A549 treated with DMSO at 1 μM for 4 hours (cell line): ENCODE measurements around the gene LYSMD2. TPM values are rescaled to one million over a fixed set of nuclear protein-coding genes. Genes with fewer than 3 reads are reported as not detected.

Source experiments
- total RNA-seq: library from RNA; stranded (reverse); fragments of 200-300 nt; extraction: Qiagen RNA extraction; gene quantifications from 5 replicates; pipeline ENCODE4 v1.2.3, GENCODE V29; 2022; ENCODE audit warnings: low read depth

Gene LYSMD2, protein sequence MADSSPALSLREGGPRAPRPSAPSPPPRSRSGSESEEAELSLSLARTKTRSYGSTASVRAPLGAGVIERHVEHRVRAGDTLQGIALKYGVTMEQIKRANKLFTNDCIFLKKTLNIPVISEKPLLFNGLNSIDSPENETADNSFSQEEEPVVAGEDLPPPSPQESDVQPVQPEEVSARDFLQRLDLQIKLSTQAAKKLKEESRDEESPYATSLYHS
- 23.6 to 30.7 TPM (median 28.0 TPM) in 5 replicates for total RNA-seq

DNA sequence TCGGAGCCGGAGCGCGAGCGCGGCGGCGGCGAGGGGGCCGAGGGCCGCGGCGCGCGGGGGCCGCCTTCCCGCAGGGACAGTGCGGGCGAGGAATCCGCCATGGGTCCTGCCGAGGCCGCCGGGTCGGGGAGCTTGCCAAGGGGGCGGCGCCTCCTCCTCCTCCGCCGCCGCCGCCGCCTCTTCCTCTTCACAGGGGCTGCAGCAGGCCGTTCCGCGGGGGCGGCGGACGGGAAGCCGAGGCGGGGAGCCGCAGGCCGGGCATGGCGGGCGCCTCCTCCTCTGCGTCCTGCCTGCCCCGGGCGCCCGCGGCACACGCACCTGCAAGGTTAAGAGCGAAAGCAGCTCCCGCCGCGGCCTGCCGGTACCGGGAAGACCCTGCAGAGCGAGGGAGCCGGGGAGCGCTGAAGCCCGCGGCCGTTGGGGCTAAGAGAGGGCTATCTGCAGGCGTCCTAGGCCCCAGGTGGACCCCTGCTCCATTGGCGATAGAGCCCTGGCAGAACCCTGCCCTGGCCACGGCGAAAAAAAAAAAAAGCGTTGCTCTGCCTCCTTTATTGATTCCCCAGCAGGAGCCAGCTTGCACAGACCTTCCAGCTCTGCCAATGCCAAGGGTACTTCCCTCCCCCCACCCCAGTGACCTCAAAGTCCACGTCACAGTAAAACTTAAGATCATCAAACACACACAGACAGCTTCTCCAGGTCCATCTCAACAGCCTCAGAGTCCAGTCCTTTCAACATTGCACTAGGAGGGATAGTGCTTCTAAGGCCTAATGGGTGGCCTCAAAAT lies at the start of gene LYSMD2:
Gene LYSMD2, minus strand, starts transcription at position 134 of the 784 bp plus-strand sequence. Its CDS starts 33 bp downstream, at position 101.

DNA sequence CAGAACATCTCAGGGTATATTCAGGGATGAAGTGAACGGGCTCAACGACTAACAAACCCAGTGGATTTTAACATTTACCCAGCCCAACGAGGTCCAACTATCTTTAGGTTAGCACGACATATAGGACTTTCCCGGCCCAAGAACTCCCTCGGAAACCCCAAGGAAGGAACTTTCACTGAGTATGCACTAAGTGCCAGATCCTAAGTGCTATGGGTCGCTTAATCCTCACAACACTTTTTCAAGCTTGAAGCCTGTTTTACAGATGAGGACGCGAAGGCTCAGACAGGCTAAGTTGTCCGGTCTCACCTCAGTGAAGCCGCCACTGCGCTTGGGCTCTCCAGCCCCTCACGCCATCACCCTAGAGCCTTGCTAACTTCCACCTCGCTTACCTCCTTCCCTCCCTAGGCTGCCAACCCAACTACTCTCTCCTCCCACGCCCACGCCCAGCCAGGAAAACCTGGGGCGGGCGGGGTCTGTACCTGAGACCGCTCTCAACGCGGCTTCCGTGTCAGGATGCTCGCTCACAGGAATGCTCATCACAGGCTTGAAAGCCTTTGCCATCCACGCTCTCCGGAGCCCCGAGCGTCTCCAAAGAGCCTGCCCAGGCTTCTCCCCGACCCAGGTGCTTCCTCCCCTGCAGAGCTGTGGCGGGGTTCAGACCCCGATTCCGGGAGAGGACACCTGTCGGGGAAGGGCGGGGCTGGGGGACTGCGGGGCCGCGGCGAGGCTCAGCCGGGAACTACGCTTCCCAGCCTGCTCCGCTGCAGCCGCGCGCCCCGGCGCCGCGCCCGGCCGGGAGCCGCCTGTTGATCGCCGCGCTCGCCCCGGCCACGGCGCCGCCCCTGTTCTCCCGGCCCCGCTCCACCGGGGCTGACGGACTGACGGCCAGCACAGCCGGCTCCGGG lies 13.6 kb upstream of the LYSMD2 start, which contains the start of gene TMOD2:
Gene TMOD2, plus strand, starts transcription at position 806 of the 905 bp plus-strand sequence. CDS start 14,845 bp downstream, outside the sequence.

DNA sequence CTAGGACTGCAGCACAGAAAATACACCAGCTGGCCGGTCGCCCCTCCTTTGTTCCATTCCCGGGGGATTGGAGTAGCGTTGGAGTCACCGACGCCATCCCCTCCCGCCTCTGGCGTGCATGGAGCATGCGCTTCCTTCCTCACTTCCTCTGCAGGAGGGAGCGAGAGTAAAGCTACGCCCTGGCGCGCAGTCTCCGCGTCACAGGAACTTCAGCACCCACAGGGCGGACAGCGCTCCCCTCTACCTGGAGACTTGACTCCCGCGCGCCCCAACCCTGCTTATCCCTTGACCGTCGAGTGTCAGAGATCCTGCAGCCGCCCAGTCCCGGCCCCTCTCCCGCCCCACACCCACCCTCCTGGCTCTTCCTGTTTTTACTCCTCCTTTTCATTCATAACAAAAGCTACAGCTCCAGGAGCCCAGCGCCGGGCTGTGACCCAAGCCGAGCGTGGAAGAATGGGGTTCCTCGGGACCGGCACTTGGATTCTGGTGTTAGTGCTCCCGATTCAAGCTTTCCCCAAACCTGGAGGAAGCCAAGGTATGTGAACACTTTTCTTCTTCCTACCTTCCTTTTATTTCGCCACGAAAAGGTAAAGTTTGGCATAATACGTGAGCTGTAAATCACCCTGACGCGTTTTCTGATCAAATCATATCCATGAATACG lies 56.0 kb downstream of the LYSMD2 start, which contains the start of gene SCG3:
Gene SCG3, plus strand, starts transcription at position 201 of the 661 bp plus-strand sequence. Its CDS starts 253 bp downstream, at position 454.

Other genes starting within 250 kb of the LYSMD2 start
- 15.5 to 25.4 TPM (median 22.1 TPM) in 5 replicates for gene DMXL2, start 114.9 kb downstream of the LYSMD2 start, total RNA-seq
- gene SCG3, start 56.2 kb downstream of the LYSMD2 start, total RNA-seq = 0.02 to 0.20 TPM (median 0.05 TPM) in 5 replicates
- gene TMOD2, start 13.9 kb upstream of the LYSMD2 start, total RNA-seq = 1.1 to 2.8 TPM (median 1.8 TPM) in 5 replicates
- gene TMOD3, start 92.0 kb upstream of the LYSMD2 start, total RNA-seq = 46.1 to 69.9 TPM (median 59.3 TPM) in 5 replicates
- gene LEO1, start 234.1 kb upstream of the LYSMD2 start, total RNA-seq = 49.2 to 58.0 TPM (median 52.8 TPM) in 5 replicates